CD14-positive monocyte (primary cell): Measurements from ENCODE around the gene GHRH. TPM values are rescaled to one million over a fixed set of nuclear protein-coding genes. Genes with fewer than 3 reads are reported as not detected.
A peak's percentile ranks its signal among the peaks of the same experiment; 100 is the strongest.

Experiments used
- DNase-seq, 3 donors: peaks; one replicate each; pipeline ENCODE4 v3.0.0-alpha.2; 2011 to 2022
- H2AFZ ChIP-seq: 2 replicates; pipeline ENCODE4 v1.6.0; 2012; ENCODE audit warnings: mild to moderate bottlenecking, low read depth, low read length, inconsistent platforms; ENCODE audit not compliant: insufficient read depth, poor library complexity, severe bottlenecking
- H3K27ac ChIP-seq, 2 donors: 1 replicate in 1 of 2; 2 replicates in 1 of 2; pipeline ENCODE4 v1.5.1; 2012 to 2013; ENCODE audit warnings: low read length in 2 of 2, control low read depth in 1 of 2, inconsistent platforms in 1 of 2, low read depth in 1 of 2, mild to moderate bottlenecking in 1 of 2
- H3K27me3 ChIP-seq, 2 donors: one replicate each; pipeline versions ENCODE4 v1.6.0 to v1.6.1; 2011 to 2013; ENCODE audit warnings: low read length in 2 of 2; ENCODE audit not compliant: control insufficient read depth in 2 of 2, insufficient read depth in 2 of 2
- H3K36me3 ChIP-seq, 2 donors: replicated peaks in 1 of 2; 1 replicate in 1 of 2; 2 replicates in 1 of 2; pipeline versions ENCODE4 v1.5.1 to v1.6.1; 2012 to 2013; ENCODE audit warnings: low read length in 2 of 2, control low read depth in 1 of 2, inconsistent platforms in 1 of 2, mild to moderate bottlenecking in 1 of 2; ENCODE audit not compliant: insufficient read depth in 2 of 2, control insufficient read depth in 1 of 2
- H3K4me1 ChIP-seq, 2 donors: 1 replicate in 1 of 2; 2 replicates in 1 of 2; pipeline versions ENCODE4 v1.5.1 to v1.6.1; 2012 to 2013; ENCODE audit warnings: low read length in 2 of 2, control low read depth in 1 of 2, inconsistent platforms in 1 of 2, mild to moderate bottlenecking in 1 of 2, moderate library complexity in 1 of 2; ENCODE audit not compliant: insufficient read depth in 2 of 2, control insufficient read depth in 1 of 2
- H3K4me2 ChIP-seq: replicated peaks from 2 replicates; pipeline ENCODE3; 2012; ENCODE audit warnings: low read length, moderate library complexity, mild to moderate bottlenecking; ENCODE audit not compliant: poor library complexity, severe bottlenecking; ENCODE audit errors: extremely low read depth
- H3K4me3 ChIP-seq, 3 experiments: fragments of 200-600 bp in 1 of 3; sonication (generic) in 1 of 3; replicated peaks in 1 of 3; 1 replicate in 2 of 3; 2 replicates in 1 of 3; pipeline ENCODE4 v1.5.1; 2011 to 2013; ENCODE audit warnings: low read length in 3 of 3, mild to moderate bottlenecking in 3 of 3, control low read depth in 2 of 3, low read depth in 2 of 3, inconsistent platforms in 1 of 3, moderate library complexity in 1 of 3
- H3K79me2 ChIP-seq: 2 replicates; pipeline ENCODE4 v1.6.0; 2012; ENCODE audit warnings: mild to moderate bottlenecking, control low read depth, inconsistent platforms, low read length, moderate library complexity; ENCODE audit not compliant: insufficient read depth
- H3K9ac ChIP-seq: 2 replicates; pipeline ENCODE4 v1.6.0; 2017; ENCODE audit warnings: low read length, mild to moderate bottlenecking; ENCODE audit not compliant: insufficient read depth, poor library complexity, severe bottlenecking
- H3K9me3 ChIP-seq, 2 donors: replicated peaks in 1 of 2; 1 replicate in 1 of 2; 2 replicates in 1 of 2; pipeline versions ENCODE4 v1.5.1 to v1.6.1; 2012 to 2013; ENCODE audit warnings: low read length in 2 of 2, control low read depth in 1 of 2; ENCODE audit not compliant: control insufficient read depth in 1 of 2, insufficient read depth in 1 of 2
- H4K20me1 ChIP-seq: 2 replicates; pipeline ENCODE4 v1.6.0; 2012; ENCODE audit warnings: mild to moderate bottlenecking, low read length, control low read depth, moderate library complexity; ENCODE audit not compliant: insufficient read depth
- H3K27ac Mint-ChIP-seq, 7 donors: one replicate each; pipeline ENCODE4 v1.8.0; 2020; ENCODE audit warnings: mild to moderate bottlenecking in 7 of 7, mixed read lengths in 7 of 7, moderate library complexity in 6 of 7, inconsistent platforms in 2 of 7
- H3K27me3 Mint-ChIP-seq, 3 donors: one replicate each; pipeline ENCODE4 v1.8.0; 2021 to 2022; ENCODE audit warnings: low read depth in 3 of 3, mild to moderate bottlenecking in 3 of 3, mixed read lengths in 3 of 3, moderate library complexity in 3 of 3, inconsistent platforms in 1 of 3
- H3K36me3 Mint-ChIP-seq, 2 donors: one replicate each; pipeline ENCODE4 v1.8.0; 2020; ENCODE audit warnings: mixed read lengths in 2 of 2, inconsistent platforms in 1 of 2, mild to moderate bottlenecking in 1 of 2
- H3K4me1 Mint-ChIP-seq: one replicate; pipeline ENCODE4 v1.8.0; 2020; ENCODE audit warnings: mild to moderate bottlenecking, mixed read lengths
- H3K4me3 Mint-ChIP-seq, 2 donors: one replicate each; pipeline ENCODE4 v1.8.0; 2020; ENCODE audit warnings: mild to moderate bottlenecking in 2 of 2, mixed read lengths in 2 of 2, moderate library complexity in 1 of 2
- H3K9me3 Mint-ChIP-seq, 7 donors: one replicate each; pipeline ENCODE4 v1.8.0; 2020 to 2022; ENCODE audit warnings: mixed read lengths in 7 of 7, mild to moderate bottlenecking in 6 of 7, moderate library complexity in 6 of 7, inconsistent platforms in 2 of 7
- WGBS: methylation state at CpG from one replicate; pipeline ENCODE4 v1.1.5; 2013; ENCODE audit warnings: missing lambda C conversion rate; ENCODE audit not compliant: insufficient coverage; 5-methylcytosine and 5-hydroxymethylcytosine counted together
- intact Hi-C, 2 donors: fragments of 100-400 bp; cut with micrococcal nuclease; formaldehyde crosslinking; loops; one replicate each; pipeline versions ENCODE4 v1.15.0 to v1.15.1; 2023
- polyA plus RNA-seq, 3 donors: library from polyadenylated mRNA; depleted of rRNA in 1 of 3; unstranded in 2 of 3; stranded (reverse) in 1 of 3; fragments of 300-500 nt in 2 of 3; fragments of >200 nt in 1 of 3; fragmentation: Illumina TruSeq in 2 of 3; gene quantifications; 1 replicate in 2 of 3; 2 replicates in 1 of 3; pipeline ENCODE4 v1.2.3, GENCODE V29; 2012 to 2021
- TF ChIP-seq, protein P1 (sequence below): fragments of 200-600 bp; IDR thresholded peaks from one replicate; pipeline ENCODE4 v1.8.0; 2022; ENCODE audit warnings: antibody characterized with exemption, mild to moderate bottlenecking

GHRH gene
- polyA plus RNA-seq, 3 donors, result not detected

DNA sequence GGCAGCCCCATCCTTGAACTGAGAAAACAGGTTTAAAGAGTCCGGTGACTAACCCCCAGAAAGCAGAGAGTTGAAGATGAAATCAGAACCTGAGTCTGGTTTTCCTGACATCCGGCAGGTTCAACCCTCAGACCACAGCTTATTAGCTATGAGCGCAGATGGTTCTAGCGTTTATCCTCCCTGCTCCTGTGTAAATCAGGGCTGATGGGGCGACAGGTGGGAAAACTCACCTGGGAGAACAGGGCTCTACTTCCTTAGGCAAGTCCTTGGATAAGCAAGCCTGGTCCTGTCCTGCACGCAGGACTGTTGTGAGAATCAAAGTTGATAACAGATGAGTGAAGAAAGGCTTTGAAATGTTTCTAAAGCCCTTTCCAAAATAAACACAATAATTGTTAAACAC, 31.4 kb downstream of the GHRH start:
- Mint-ChIP-seq H3K4me1 (no peaks in the 10 kb centered on the region), H3K27ac (peak overlapping the region in 1 of 7 donors; percentile 32)

DNA sequence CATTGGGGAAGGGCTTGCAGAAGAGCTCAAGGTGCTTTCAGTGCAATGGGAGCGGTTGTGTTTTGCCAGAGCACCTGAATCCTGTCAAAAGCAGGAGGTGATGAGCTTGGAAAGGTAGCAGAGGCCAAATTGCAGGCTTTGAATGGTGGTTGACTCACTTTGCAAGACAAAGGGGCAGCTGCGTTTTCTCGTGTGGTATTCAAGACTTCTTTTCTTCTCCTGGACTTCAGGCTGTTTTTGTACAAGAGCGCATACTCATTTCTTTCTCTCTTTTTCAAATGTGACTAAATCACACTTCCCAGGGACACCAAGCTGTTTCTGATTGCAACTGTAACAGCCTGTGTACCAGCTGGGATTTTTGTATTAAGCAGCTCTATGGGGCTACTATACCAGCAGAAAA, 32.3 kb downstream of the GHRH start:
- H3K4me1 Mint-ChIP-seq, result no peaks in the 10 kb centered on the region
- 100% methylated on average over 3 of the region's 4 CpGs for WGBS
- Histone ChIP-seq H3K27me3 (no peaks in the 10 kb centered on the region), H3K4me1 (no peaks in the 10 kb centered on the region), H3K27ac (no peak overlapping the region), H3K4me2 (no peak overlapping the region), H4K20me1 (no peaks in the 10 kb centered on the region), H3K9me3 (no peaks in the 10 kb centered on the region), H3K9ac (no peak overlapping the region), H3K36me3 (peaks cover 97 to 100% of the 10 kb centered on the region in 2 donors), H3K79me2 (no peaks in the 10 kb centered on the region), H3K4me3 (no peak overlapping the region), H2AFZ (no peak overlapping the region)
- peaks cover 0 to 3% (median 2%) of the 10 kb centered on the region in 3 donors for H3K27me3 Mint-ChIP-seq
- TF ChIP-seq, protein P1, sequence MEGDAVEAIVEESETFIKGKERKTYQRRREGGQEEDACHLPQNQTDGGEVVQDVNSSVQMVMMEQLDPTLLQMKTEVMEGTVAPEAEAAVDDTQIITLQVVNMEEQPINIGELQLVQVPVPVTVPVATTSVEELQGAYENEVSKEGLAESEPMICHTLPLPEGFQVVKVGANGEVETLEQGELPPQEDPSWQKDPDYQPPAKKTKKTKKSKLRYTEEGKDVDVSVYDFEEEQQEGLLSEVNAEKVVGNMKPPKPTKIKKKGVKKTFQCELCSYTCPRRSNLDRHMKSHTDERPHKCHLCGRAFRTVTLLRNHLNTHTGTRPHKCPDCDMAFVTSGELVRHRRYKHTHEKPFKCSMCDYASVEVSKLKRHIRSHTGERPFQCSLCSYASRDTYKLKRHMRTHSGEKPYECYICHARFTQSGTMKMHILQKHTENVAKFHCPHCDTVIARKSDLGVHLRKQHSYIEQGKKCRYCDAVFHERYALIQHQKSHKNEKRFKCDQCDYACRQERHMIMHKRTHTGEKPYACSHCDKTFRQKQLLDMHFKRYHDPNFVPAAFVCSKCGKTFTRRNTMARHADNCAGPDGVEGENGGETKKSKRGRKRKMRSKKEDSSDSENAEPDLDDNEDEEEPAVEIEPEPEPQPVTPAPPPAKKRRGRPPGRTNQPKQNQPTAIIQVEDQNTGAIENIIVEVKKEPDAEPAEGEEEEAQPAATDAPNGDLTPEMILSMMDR, result no peak
- H3K9me3 Mint-ChIP-seq, result no peaks in the 10 kb centered on the region
- peak overlapping the region in 1 of 7 donors; percentile 2 for H3K27ac Mint-ChIP-seq
- H3K4me3 Mint-ChIP-seq, result no peak overlapping the region
- intact Hi-C loops, result no loop called here
- no peak for DNase-seq
- peaks cover 97 to 99% of the 10 kb centered on the region in 2 donors for H3K36me3 Mint-ChIP-seq

More for the DNA sequence above, 31.4 kb downstream of the GHRH start:
- Histone ChIP-seq H2AFZ (no peak overlapping the region), H3K79me2 (no peaks in the 10 kb centered on the region), H3K36me3 (peaks cover 97 to 100% of the 10 kb centered on the region in 2 donors), H3K4me1 (no peaks in the 10 kb centered on the region), H3K9me3 (no peaks in the 10 kb centered on the region), H3K27ac (no peak overlapping the region), H3K4me3 (no peak overlapping the region), H3K4me2 (no peak overlapping the region), H3K27me3 (no peaks in the 10 kb centered on the region), H3K9ac (no peak overlapping the region), H4K20me1 (no peaks in the 10 kb centered on the region)
- H3K4me3 Mint-ChIP-seq, result no peak overlapping the region
- intact Hi-C loops, result no loop called here
- TF ChIP-seq, protein P1, result no peak
- peaks cover 0 to 3% (median 2%) of the 10 kb centered on the region in 3 donors for H3K27me3 Mint-ChIP-seq
- H3K9me3 Mint-ChIP-seq, result no peaks in the 10 kb centered on the region
- peaks cover 97 to 99% of the 10 kb centered on the region in 2 donors for H3K36me3 Mint-ChIP-seq
- no peak for DNase-seq
- WGBS, result 93% methylated on average over 5 of the region's 6 CpGs
